ENCODE data around the gene SPACA6. TPM values are rescaled to one million over a fixed set of nuclear protein-coding genes. Genes with fewer than 3 reads are reported as not detected.

Gene SPACA6, protein sequence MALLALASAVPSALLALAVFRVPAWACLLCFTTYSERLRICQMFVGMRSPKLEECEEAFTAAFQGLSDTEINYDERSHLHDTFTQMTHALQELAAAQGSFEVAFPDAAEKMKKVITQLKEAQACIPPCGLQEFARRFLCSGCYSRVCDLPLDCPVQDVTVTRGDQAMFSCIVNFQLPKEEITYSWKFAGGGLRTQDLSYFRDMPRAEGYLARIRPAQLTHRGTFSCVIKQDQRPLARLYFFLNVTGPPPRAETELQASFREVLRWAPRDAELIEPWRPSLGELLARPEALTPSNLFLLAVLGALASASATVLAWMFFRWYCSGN
- 4.8 and 6.4 TPM in 2 replicates for total RNA-seq

DNA sequence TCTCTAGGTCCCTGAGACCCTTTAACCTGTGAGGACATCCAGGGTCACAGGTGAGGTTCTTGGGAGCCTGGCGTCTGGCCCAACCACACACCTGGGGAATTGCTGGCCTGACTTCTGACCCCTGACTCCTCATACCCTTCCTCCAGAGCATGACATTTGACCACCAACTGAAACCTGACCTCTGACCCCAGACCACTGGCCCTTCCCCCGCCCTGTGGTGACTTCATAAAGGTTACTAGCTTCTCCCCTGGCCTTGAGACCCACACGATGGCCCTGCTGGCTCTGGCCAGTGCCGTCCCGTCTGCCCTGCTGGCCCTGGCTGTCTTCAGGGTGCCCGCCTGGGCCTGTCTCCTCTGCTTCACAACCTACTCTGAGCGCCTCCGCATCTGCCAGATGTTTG is at the start of gene SPACA6:
Gene SPACA6 (plus strand): TSS at position 71 of the 400 bp plus-strand sequence. CDS start 197 bp downstream, at position 268.

DNA sequence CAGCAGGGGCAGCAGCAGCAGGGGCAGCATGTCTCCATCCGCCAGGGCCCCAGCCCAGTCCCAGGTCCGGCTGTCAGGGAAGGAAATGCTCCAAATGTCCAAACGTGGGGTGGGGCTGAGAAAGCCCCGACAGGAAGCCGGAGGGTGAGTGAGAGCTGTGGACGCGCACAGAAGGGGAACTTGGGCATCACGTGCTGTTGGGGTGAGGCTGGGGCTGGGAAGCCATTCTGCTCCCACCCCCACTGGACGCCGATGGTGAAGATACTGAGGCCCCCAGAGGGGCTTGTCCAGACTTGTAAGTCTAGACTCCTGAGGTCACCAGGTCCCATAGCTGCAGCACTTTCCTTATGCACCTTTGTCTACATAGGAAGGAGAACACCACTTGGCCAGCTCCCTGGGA is 46.4 kb upstream of the SPACA6 start, which contains the start of gene SIGLEC14:
Gene SIGLEC14 (minus strand): TSS at position 96 of the 400 bp plus-strand sequence. CDS start 66 bp downstream, at position 30.

DNA sequence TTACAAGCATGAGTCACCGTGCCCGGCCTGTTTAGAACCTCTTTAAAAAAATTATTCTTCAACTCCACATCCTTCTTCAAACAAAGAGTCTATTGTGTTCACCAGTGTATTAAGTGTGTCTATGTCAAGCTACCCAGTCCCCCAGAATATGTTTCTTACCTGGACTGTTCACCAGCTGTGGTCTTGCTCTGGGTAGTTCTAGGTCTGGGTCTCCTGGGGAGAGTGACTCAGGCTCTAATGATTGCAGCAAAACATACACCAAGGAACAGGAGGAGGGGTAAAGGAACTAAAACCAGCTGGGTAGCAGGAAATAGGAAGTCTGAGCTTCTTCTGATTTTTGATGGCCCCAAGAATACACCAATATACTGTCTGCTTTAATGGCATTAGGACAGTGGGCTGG is 58.5 kb downstream of the SPACA6 start, which contains the start of gene FPR1:
Gene FPR1 (minus strand): TSS at position 224 of the 400 bp plus-strand sequence. CDS start 4,884 bp downstream, outside the sequence.

Other genes starting within 250 kb of the SPACA6 start
- not detected in 2 replicates for gene SIGLEC8, start 234.9 kb upstream of the SPACA6 start, total RNA-seq
- not detected in 2 replicates for gene CEACAM18, start 214.8 kb upstream of the SPACA6 start, total RNA-seq
- gene SIGLEC12, start 191.5 kb upstream of the SPACA6 start, total RNA-seq, result not detected in 2 replicates
- not detected in 2 replicates for gene SIGLEC6, start 161.7 kb upstream of the SPACA6 start, total RNA-seq
- gene ZNF175, start 122.0 kb upstream of the SPACA6 start, total RNA-seq, result 3.5 and 4.5 TPM in 2 replicates
- gene SIGLEC5, start 62.9 kb upstream of the SPACA6 start, total RNA-seq, result not detected in 2 replicates
- gene SIGLEC14, start 46.5 kb upstream of the SPACA6 start, total RNA-seq, result not detected in 2 replicates
- under 0.01 TPM in 1 of 2 replicates, not detected in the other for gene HAS1, start 30.7 kb downstream of the SPACA6 start, total RNA-seq
- gene FPR1, start 58.5 kb downstream of the SPACA6 start, total RNA-seq, result not detected in 2 replicates
- not detected in 2 replicates for gene FPR2, start 67.8 kb downstream of the SPACA6 start, total RNA-seq
- gene FPR3, start 101.8 kb downstream of the SPACA6 start, total RNA-seq, result under 0.01 and 0.09 TPM in 2 replicates
- 3.1 and 4.2 TPM in 2 replicates for gene ZNF577, start 194.6 kb downstream of the SPACA6 start, total RNA-seq
- gene ZNF649, start 211.7 kb downstream of the SPACA6 start, total RNA-seq, result 7.4 and 11.0 TPM in 2 replicates
- 8.5 and 10.5 TPM in 2 replicates for gene ZNF613, start 234.1 kb downstream of the SPACA6 start, total RNA-seq